OCI-M1 (cell line): ENCODE results near the gene SSBP3.
A peak's percentile ranks its signal among the peaks of the same experiment; 100 is the strongest.
"Not testable (repeated sequence)": the region's sequence is repeated elsewhere in the genome, so short reads cannot be mapped to it uniquely, and the experiment has no call there.

ENCODE experiments used
- DNase-seq: peaks from one replicate; lab custom pipeline; 2025; lab: John Stamatoyannopoulos, UW

The SSBP3 gene

DNA sequence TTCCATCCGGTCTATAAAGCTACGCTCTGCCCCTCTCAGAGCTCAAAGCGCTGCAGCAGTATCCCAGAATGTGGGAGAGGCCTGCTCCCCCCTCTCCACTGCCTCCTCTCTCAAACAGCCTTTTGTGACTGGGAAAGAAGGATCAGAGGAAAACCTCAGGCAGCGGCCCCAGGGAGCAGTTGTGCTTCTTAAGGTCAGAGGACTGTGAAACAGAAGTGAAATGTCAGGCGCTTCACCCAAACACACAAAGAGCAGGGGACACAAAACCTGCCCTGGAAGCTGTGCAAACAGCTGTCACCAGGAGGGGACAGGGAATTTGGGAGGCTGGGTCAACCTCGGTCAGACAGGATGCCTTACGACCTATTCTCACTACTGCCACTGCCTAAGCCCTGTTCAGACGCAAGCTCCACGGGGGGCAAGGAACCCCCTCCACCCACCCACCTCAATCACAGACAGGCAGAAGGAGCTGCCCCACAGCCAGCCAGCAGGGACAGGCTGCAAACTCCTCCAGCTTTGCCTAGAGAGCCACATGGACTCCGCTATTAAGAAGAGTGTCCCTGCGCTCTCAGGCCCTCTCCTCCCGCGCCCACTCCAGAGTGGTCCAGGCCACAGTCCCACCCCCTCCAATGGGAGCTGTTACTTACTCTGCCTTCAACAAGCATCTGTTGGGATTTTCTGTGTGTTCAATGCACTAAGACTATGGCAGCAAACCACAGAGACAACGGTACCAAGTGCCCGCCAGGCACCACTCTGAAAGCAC lies 14.6 kb downstream of the SSBP3 start:
- DNase-seq = no peak

DNA sequence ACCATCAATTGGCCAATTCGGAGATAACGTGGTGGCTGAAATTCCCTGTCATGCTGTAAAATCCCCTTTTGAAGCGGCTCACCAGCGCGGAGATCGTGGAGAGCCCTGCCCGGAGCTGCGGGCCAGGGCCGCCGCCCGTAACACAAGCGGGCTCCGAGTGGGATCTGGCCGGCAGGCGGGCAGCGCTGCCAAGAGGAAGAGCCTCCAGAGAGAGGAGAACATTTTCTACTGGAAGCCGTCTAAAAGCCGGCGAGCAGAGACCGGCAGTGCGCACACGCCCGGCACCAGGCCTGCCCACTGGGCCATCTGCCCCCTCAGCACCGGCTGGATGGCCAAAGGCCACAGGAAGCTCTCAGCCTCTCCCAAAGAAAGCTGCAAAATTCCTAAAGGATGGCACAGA lies 15.5 kb downstream of the SSBP3 start:
- DNase-seq = no peak

DNA sequence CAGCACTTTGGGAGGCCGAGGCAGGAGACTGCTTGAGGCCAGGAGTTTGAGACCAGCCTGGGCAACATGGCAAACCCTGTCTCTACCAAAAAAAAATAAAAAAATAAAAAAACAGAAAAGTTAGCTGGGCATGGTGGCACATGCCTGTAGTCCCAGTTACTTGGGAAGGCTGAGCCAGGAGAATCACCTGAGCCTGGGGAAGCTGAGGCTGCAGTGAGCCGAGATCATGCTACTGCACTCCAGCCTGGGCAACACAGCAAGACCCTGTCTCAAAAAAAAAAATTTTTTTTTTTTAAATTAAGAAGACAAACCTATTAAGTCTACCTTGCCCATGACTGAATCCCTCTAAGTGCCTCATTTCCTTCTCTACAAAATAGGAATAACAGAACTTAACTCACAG lies 16.6 kb downstream of the SSBP3 start:
- DNase-seq = not testable (repeated sequence)

DNA sequence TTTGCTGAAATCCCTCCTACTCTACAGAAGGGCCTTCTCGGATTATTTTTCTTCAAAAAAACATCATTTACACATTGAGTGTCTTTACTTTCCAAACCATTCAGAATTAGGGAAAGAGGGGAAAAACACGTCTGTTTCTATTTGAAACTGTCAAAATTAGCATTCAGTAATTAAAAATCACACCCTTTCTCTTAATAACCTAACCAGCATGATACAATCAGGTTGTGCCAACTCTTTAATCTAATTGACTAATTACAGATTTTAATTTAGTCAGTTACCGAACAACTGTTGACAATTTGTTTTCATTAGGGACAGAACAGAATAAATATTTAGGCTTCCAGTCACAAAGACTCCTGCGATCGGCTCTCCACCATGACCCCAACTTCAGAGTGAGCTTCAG lies 18.8 kb downstream of the SSBP3 start:
- no peak for DNase-seq

DNA sequence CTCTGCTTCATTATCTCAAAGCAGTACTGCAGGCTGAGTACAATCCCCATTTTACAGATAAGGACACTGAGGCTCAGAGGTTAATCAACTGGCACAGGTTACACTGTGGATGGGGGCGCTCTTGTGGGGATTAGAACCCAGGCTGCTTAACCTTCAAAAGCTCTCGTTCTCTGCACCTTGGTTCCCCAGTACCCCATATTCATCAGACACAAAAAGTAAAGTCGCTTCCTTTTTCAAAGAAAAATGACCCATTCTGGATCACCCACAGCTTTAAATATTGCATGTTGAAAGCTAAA lies 20.5 kb downstream of the SSBP3 start:
- DNase-seq = no peak

DNA sequence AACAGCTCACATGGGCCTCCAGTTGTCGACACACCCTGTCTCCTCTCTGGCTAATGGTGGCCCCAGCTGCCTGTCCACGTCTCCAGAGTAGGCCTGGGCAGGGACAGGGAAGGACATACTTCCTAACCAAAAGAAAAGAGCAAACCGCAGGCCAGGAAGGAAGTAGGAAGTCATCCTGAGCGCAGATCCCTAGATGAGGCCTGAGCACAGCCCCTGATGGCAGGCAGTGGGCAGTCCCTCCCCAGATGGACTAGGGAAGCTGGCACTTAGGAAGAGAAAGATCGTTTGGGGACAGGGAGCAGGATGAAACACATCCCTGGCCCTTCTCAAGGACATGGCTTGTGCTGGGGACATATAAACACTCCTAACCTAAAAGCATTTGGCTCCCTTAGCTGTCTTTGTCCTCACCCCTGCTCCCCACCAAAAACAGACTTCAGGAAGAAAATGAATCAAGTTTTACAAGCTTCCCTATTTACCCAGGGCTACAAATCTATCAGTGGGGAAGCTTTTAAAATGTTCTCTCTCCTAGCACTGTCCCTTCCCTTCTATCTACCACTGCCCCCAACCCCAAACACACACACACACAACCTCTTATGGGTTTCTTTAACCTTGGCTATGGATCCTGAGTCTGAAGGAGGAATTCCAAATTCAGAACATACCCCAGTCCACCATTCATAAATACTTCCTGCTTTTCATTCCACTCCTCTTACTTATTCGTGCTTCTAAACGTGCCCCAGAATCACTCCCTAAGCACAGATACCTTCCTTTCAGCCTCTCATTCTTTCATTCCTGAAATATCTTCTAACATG lies 21.1 kb downstream of the SSBP3 start:
- DNase-seq = no peak

DNA sequence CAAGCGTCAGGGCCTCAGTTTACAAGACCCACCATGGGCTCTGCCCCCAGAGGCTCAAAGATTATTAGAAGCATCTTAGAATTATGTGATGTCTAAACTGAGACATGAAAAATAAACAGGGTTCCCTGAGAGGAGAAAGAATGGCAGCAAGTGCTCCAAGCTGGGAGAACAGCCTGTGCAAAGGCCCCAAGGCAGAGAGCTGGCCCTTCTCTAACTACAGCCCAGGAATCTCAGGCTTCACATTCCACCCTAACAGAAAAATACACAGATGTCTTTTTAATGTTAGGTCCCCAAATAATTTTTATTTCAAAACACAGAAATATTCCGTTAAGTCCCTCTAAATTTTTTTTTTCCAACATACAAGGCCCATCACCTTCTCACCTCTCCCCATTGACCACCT lies 21.7 kb downstream of the SSBP3 start:
- no peak for DNase-seq

DNA sequence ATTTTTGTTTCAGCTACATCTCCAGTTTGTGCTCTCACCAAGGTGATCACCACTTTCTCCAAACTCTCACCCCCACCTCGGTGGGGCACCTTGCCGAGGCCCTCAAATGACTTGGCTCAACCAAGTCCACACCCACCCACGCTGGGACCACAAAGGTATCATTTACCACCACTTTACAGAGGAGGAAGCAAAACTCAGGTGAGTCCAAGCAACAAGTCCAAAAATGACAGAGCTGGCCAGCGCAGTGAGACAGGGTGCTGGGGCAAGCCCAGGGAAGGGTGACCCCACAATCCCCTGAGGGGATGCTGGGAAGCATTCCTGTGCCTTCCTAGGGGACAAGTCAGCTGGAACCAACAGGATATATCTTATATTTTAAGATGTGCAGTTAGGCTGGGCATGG lies 24.7 kb downstream of the SSBP3 start:
- DNase-seq = no peak

DNA sequence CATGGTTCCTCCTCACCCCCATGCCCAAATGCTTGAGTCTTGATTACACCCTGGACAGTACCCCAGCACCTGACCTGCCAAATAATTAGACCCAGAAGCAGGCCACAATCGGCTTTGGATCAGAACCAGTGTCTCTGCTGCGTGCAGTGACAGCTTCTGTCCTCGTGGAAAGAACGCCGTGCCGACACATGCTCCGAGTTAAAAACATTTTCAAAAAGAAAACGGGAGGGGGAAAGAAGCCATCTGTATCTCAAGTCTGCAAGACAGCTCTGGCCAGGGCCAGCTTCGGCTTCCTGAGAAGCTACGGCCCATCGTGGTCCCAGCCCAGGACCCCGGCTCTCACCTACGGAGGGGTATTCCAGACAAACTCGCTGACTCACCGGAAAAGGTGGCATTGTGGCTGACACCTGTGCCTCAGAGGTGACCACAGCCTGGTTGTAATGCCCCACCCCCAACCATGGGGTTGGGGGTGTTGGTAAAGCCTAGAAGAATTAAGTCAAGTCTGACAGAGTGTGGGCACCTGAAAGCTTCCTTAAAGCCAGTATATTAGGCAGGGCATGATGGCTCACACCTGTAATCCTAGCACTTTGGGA lies 25.8 kb downstream of the SSBP3 start:
- no peak for DNase-seq

DNA sequence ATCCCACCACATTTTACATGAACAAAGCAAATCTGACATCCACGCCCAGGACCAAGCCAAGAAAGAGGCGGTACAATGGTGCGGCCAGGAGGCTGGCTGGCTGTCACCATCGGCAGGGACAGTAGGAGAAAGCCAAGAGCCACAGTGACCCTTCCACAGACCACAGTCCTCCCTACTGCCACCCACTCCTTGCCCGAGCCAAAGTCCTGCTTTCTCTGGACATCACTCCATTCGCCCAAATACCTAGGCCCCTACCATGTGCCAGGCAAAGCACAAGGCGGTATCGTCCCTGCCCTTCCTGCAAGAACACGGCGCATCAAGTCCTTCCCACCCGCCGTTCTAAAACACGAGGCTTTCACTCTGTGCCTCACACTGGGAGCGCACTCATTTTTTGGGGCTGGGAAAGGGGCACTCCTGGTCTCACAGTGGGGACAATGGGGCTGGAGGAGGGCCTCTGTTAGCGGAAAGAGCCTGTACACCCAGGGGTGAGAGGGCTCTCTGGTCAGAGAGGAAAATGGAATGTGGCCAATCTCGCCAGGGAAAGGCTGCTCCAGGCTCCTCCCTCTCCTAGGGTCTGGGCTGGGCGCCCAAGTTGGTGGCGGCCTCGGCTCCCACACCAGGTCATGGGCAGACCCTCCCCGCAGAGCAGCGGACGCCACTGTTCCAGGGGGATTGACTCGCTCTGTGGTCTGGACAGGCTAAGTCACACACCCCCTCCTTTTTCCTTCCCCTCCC lies 26.5 kb downstream of the SSBP3 start:
- DNase-seq = no peak

DNA sequence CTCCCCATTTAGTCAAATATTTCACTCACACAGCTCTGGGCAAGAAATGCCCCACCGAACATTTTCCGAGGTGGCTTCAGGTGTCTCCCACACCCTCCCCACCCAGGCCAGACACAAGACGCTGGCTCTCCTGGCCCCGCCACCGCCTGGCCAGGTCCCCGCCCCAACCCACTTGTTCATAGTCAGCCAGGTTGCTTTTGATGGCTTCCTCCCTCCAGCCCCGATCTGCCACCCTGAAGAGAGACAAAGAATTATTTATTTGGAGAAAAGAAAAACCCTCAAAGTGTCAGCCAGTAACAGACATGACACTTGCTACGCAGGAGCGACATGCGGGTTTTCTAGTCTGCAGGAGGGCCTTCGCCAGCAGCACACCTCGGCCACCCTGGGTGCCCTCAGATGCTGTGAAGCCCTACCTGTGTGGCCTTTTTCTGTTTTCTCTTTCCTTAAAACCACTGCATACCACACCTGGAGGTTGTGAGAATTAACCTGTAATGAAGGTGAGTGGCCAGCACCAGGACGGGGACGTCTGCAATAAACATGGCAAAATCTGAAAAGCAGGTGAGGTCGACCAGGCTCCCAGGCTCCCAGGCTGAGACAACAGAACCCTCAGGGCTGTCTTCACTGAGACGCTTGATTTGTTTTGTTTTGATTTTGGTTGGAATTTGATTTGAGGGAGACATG lies 27.2 kb downstream of the SSBP3 start:
- DNase-seq = no peak

DNA sequence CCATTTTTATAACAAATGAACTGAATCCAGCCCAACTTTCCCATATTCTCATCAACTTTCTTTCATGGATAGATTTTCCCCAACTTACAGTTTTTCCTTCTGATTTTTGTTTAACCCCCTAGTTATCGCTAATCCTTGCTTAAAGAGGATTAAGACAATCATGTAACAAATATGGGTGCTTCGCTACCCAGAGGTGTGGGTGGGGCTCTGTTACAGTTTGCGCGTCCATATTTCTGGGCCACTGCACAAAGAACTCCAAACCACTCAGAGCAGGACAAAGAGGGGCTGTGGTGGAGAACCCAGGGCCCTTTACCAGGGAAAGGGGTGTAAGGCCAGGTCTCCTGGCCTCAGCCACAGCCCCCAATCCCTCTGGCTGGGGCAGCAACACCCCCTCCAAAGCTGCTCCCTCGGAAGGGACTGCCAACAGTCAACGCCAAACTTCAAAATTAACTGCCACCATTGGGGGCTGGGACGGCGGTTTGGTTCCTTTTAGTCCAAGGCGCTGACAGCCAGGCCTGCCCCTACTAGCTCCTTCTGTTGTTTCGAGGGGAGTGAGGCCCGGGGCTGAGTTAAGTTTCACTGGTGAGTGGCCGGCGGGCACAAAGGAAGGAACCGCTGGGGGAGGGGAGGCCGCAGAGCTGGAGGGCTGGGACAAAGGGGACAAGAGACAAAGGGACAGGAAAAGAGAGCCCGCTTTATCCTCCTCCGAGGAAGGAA lies 27.9 kb downstream of the SSBP3 start:
- no peak for DNase-seq

DNA sequence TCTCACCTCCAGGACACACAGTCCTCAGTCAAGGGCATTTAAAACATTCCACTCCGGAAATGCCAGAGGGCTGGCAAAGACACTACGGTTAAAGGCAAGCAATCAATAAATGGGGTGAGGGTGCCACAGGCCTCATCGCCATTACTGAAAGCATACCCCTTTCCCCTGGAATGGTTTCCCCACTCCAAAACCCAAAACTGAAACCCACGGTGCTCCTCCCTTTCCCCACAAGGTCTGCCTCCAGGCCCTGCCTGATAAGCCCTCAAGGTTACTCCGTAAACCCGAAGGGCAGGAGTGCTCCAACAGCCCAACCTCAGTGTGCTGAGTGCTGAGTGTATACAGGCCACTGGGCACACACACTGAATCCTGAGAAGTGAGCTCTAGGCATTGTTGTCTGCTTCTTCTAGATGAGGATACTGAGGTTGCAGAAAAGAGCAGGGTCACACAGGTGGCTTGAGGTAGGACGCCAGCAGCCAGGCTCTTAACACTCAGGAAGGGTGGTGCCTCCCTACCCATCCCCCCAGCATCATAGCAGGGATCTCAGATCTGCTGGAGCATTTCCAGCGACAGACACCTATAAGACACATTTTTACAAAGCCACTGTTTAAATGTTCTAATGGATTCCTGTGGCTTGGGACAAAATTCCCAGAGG lies 29.0 kb downstream of the SSBP3 start:
- peak; percentile 88 for DNase-seq

DNA sequence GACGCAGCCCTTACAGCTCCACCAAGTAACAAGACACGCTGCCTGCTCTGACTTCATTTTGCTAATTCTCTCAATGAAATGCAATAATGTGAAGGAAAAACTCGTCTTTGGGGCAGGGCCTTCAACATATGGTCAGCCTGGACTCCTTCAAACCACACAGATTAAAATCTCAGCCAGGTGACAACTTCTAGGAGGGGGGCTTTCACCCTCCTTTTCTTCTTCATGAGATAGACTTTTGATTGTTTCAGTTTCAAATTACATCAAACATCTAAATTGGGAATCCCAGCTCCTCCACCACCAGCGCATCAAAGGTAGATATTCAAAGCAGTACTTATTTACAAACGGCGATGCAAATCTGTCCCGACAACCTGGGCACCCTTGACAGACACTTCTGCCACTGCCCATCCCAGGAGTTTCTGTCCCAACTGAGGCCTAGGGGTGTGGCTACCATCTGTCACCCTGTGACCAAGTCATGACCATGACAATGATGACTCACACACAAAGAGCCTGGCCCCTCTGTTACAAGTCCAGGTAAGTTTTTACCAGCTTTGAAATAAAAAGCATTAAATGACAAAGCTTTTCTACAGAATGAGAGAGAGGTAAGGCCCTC lies 29.7 kb downstream of the SSBP3 start:
- DNase-seq = peak; percentile 69

DNA sequence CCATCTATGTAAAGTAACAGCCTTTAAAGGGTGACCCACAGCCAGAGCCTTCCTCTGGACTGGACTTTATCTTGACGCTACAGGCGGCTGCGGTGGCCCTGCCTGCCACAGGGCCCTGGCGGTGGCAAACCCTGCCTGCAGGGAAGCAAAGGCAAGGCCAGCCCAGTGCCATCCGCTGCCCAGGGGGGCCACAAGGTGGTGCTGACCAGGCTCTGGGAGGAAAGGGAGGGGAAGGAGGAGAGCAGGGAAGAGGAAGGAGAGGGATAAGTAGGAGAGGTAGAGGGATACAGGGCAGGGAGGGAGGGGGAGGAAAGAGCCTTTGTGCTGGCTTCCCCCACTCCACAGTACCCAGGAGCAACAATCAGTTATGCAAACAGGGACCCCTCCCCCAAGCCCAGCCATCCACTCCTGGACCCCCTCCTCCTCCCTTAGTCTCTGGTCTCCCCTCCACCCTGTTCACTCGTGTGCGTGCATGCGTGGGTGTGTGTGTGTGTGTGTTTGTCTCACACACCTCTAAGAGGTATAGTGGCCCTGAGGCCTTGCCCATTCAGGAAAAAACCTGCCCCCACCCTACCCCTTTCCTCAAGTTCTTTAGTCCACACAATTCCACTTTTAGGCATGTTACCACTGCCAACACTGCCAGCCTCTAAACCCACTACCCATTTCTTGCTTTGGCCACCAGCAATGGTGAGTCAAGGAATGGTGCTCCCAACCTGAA lies 30.3 kb downstream of the SSBP3 start:
- DNase-seq = peak; percentile 93

DNA sequence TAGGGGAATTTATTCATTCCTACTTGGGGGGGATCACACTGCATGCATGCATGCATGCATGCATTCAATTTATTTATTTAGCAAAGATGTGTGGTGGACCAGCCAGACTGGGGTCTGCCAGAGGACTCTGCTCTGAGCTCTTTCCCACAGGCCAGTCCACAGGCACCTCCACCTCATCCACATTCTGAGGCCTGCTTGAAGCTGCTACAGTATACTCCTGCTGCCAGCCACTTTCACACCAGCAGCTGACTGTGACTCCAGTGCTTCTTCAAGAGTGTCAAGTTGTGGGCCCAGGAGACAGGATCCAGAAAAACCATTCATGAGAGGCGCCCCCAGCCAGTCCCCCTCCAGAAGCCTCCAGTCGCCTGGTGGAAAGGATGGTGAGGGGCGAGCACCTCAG lies 30.9 kb downstream of the SSBP3 start:
- no peak for DNase-seq

DNA sequence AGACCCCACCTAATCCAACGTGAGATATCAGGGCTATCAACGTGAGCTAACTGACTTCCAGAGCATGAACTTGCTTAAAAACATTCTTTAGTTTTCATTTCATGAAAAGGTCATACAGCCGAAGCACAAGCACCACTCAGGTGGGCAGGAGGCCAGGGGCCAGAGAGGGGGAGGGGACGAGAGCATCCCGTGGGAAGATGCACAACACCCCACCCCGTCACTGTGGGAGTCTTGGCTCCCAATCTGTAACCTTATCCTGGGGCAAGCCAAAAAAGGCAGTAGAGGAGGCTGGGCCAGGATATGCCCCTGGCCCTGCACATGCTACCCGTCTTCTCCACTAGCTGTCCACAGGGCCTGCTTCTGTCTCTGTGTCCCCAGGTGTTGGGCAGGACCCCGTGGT lies 31.4 kb downstream of the SSBP3 start:
- no peak for DNase-seq

DNA sequence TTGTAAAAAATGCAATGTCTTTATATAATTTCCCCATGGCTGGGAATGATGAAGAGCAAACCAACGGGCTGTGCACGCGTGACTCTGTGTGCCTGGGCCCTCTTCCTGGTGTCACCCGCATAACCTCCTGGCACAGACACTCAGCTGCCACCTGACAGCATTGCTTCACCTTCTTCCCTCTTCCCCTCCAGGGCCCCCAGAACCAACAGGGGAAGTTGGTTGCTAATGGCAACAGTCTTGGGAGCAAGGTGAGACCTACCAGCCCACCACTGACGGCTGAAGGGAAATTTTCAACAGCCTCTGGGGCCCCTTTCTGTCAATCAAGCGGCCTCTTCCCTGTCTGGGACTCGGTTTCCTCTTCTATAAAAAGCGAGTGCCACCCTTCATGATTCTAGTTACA lies 33.2 kb downstream of the SSBP3 start:
- no peak for DNase-seq

DNA sequence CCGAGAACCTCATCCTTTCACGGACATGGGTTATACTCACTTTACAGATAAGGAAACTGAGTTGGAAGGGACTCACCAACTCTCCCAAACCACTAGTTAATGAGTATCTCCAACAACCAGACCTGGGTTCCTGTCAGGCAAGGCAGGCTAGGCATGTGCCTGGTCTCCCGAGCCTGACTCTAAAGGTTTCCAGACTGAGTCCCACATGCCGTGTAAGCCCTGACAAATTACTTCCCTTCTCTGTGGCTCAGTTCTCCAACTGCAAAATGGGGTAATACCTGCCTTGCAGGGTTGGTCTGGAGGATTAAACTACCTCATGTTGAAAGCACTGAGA lies 34.3 kb downstream of the SSBP3 start:
- peak; percentile 39 for DNase-seq
